GM19023 (cell line): ENCODE data around the gene EVI2B.
"Not testable (repeated sequence)": the region's sequence is repeated elsewhere in the genome, so short reads cannot be mapped to it uniquely, and the experiment has no call there.

Source experiments
- ATAC-seq: cut with Tn5 transposase; IDR thresholded peaks from one replicate; pipeline ENCODE4 v1.9.1; 2021; ENCODE audit warnings: mild to moderate bottlenecking, moderate library complexity; ENCODE audit not compliant: unreplicated experiment

Gene EVI2B

GRCh38 chr17:31313982-31314781 lies at the start of gene EVI2B:
Gene EVI2B (minus strand): TSS chr17:31314054. CDS start chr17:31305609, 8,445 bp downstream.
- ATAC-seq = no peak

- no peak for ATAC-seq
Observed at GRCh38 chr17:31357839-31358394, 44.1 kb upstream of the EVI2B start.

GRCh38 chr17:31357091-31357490 lies 43.2 kb upstream of the EVI2B start:
- ATAC-seq = no peak

- no peak for ATAC-seq
Observed at GRCh38 chr17:31355935-31356334, 42.1 kb upstream of the EVI2B start.

GRCh38 chr17:31349454-31349853 lies 35.6 kb upstream of the EVI2B start:
- ATAC-seq = no peak

GRCh38 chr17:31345191-31345747 lies 31.4 kb upstream of the EVI2B start:
- not testable (repeated sequence) for ATAC-seq

GRCh38 chr17:31339906-31340661 lies 26.2 kb upstream of the EVI2B start:
- no peak for ATAC-seq

- no peak for ATAC-seq
Observed at GRCh38 chr17:31329221-31329620, 15.4 kb upstream of the EVI2B start.

- ATAC-seq = no peak
Observed at GRCh38 chr17:31328160-31328535, 14.3 kb upstream of the EVI2B start.

GRCh38 chr17:31327534-31328159 lies 13.8 kb upstream of the EVI2B start:
- ATAC-seq = no peak

- no peak for ATAC-seq
Observed at GRCh38 chr17:31323551-31323950, 9.7 kb upstream of the EVI2B start.

- no peak for ATAC-seq
Observed at GRCh38 chr17:31321966-31322365, 8.1 kb upstream of the EVI2B start.

GRCh38 chr17:31321481-31321880 lies 7.6 kb upstream of the EVI2B start, which contains the start of gene EVI2A:
Gene EVI2A (minus strand): TSS chr17:31321622. CDS start chr17:31319013, 2,609 bp downstream.
- ATAC-seq = no peak

- ATAC-seq = no peak
Observed at GRCh38 chr17:31320791-31321190, 6.9 kb upstream of the EVI2B start.

- no peak for ATAC-seq
Observed at GRCh38 chr17:31320241-31320640, 6.4 kb upstream of the EVI2B start.

- no peak for ATAC-seq
Observed at GRCh38 chr17:31318851-31319661, 5.2 kb upstream of the EVI2B start.

GRCh38 chr17:31318298-31318801 lies 4.5 kb upstream of the EVI2B start:
- peak; percentile 41 for ATAC-seq

- ATAC-seq = no peak
Observed at GRCh38 chr17:31314782-31315100, 887 bp upstream of the EVI2B start.

GRCh38 chr17:31312223-31312622 lies 1.6 kb downstream of the EVI2B start:
- not testable (repeated sequence) for ATAC-seq

GRCh38 chr17:31311526-31311925 lies 2.3 kb downstream of the EVI2B start:
- no peak for ATAC-seq
